ENCODE data around the gene ARID5B.
A peak's percentile ranks its signal among the peaks of the same experiment; 100 is the strongest.

The ARID5B gene

GRCh38 chr10:62046522-62047227 lies 145.2 kb downstream of the ARID5B start:
- Histone ChIP-seq H4K20me1 (ENCODE audit: insufficient read depth) (no peaks in the 10 kb centered on the region), H2AFZ (ENCODE audit: low read depth) (no peak overlapping the region), H3K36me3 (ENCODE audit: insufficient read depth) (no peaks in the 10 kb centered on the region), H3K9ac (no peak overlapping the region), H3K4me1 (ENCODE audit: low read depth, poor library complexity, severe bottlenecking) (peaks cover 58% of the 10 kb centered on the region), H3K27me3 (ENCODE audit: insufficient read depth, low read depth) (no peaks in the 10 kb centered on the region), H3K27ac (peak overlapping the region; percentile 93; the same call in 1 of the 2 replicates), H3K79me2 (ENCODE audit: insufficient read depth, low read depth) (no peaks in the 10 kb centered on the region; the same call in 1 of the 2 replicates), H3K4me2 (peak overlapping the region; percentile 98), H3K4me3 (IDR thresholded peaks at IDR 0.05; ENCODE audit: insufficient read depth, low read depth, low read length) (no peak overlapping the region)
- TF ChIP-seq CTCF (conservative IDR thresholded peaks at IDR 0.05; ENCODE audit: low read depth, low read length), result no peak

GRCh38 chr10:62047228-62047892 lies 145.9 kb downstream of the ARID5B start:
- Histone ChIP-seq H3K27me3 (ENCODE audit: insufficient read depth, low read depth) (no peaks in the 10 kb centered on the region), H3K27ac (peak overlapping the region; percentile 93; the same call in 1 of the 2 replicates), H3K36me3 (ENCODE audit: insufficient read depth) (no peaks in the 10 kb centered on the region), H3K9ac (no peak overlapping the region; the same call in 1 of the 2 replicates), H4K20me1 (ENCODE audit: insufficient read depth) (no peaks in the 10 kb centered on the region), H3K4me3 (IDR thresholded peaks at IDR 0.05; ENCODE audit: insufficient read depth, low read depth, low read length) (no peak overlapping the region), H3K4me1 (ENCODE audit: low read depth, poor library complexity, severe bottlenecking) (peaks cover 65% of the 10 kb centered on the region), H2AFZ (ENCODE audit: low read depth) (no peak overlapping the region), H3K4me2 (peak overlapping the region; percentile 98; the same call in 1 of the 2 replicates), H3K79me2 (ENCODE audit: insufficient read depth, low read depth) (no peaks in the 10 kb centered on the region; the same call in 1 of the 2 replicates)
- TF ChIP-seq CTCF (conservative IDR thresholded peaks at IDR 0.05; ENCODE audit: low read depth, low read length), result no peak

GRCh38 chr10:62047960-62048383 lies 146.5 kb downstream of the ARID5B start:
- Histone ChIP-seq H3K36me3 (ENCODE audit: insufficient read depth) (no peaks in the 10 kb centered on the region), H3K4me3 (IDR thresholded peaks at IDR 0.05; ENCODE audit: insufficient read depth, low read depth, low read length) (no peak overlapping the region), H3K4me2 (peak overlapping the region; percentile 98; the same call in 1 of the 2 replicates), H3K27me3 (ENCODE audit: insufficient read depth, low read depth) (no peaks in the 10 kb centered on the region), H3K4me1 (ENCODE audit: low read depth, poor library complexity, severe bottlenecking) (peaks cover 71% of the 10 kb centered on the region), H3K79me2 (ENCODE audit: insufficient read depth, low read depth) (no peaks in the 10 kb centered on the region; the same call in 1 of the 2 replicates), H3K9ac (peak overlapping the region; percentile 75), H3K27ac (peak overlapping the region; percentile 93), H2AFZ (ENCODE audit: low read depth) (peak overlapping the region; percentile 50; the same call in 1 of the 2 replicates), H4K20me1 (ENCODE audit: insufficient read depth) (no peaks in the 10 kb centered on the region)
- TF ChIP-seq CTCF (conservative IDR thresholded peaks at IDR 0.05; ENCODE audit: low read depth, low read length), result no peak

- H3K4me1 ChIP-seq (ENCODE audit: low read depth, poor library complexity, severe bottlenecking), result peaks cover 76% of the 10 kb centered on the region
- no peaks in the 10 kb centered on the region; the same call in 1 of the 2 replicates for H3K79me2 ChIP-seq (ENCODE audit: insufficient read depth, low read depth)
- no peaks in the 10 kb centered on the region for H3K27me3 ChIP-seq (ENCODE audit: insufficient read depth, low read depth)
- no peak overlapping the region for H3K4me3 ChIP-seq (IDR thresholded peaks at IDR 0.05; ENCODE audit: insufficient read depth, low read depth, low read length)
- no peaks in the 10 kb centered on the region for H3K36me3 ChIP-seq (ENCODE audit: insufficient read depth)
- H3K4me2 ChIP-seq, result peak overlapping the region; percentile 98
- H3K9ac ChIP-seq, result peak overlapping the region; percentile 75
- H2AFZ ChIP-seq (ENCODE audit: low read depth), result peak overlapping the region; percentile 50
- peak overlapping the region; percentile 93 for H3K27ac ChIP-seq
- TF ChIP-seq CTCF (conservative IDR thresholded peaks at IDR 0.05; ENCODE audit: low read depth, low read length), result no peak
- H4K20me1 ChIP-seq (ENCODE audit: insufficient read depth), result no peaks in the 10 kb centered on the region
Observed at GRCh38 chr10:62048470-62048869, 147.0 kb downstream of the ARID5B start.
